ENCODE data around the gene RNF31. TPM values are rescaled to one million over a fixed set of nuclear protein-coding genes. Genes with fewer than 3 reads are reported as not detected.
A peak's percentile ranks its signal among the peaks of the same experiment; 100 is the strongest.

The RNF31 gene
- total RNA-seq, 2 donors from 2014 or later = 36.1 to 70.4 TPM

DNA sequence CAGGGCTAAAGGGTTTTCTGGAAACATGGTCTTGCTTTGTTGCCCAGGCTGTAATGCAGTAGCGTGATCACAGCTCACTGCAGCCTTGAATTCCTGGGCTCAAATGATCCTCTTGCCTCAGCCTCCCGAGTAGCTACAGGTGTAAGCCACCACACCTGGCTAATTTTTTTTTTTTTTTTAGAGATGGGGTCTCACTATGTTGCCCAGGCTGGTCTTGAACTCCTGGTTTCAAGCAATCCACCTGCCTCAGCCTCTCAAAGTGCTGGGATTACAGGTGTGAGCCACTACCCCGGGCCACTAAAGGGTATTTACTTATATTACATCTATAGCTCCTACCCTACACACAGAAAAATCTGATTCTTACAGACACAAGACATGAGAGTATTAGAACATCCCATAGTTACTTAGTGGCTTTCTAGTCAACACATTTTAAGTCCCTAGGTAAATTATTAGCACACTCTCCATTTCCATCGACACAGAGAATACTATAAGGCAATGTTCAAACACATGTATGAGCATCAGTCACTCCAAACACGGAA is 38.9 kb upstream of the RNF31 start:
- Histone ChIP-seq H3K36me3 (no peaks in the 10 kb centered on the region), H3K4me3 (no peak overlapping the region), H3K9me3 (no peaks in the 10 kb centered on the region), H3K9ac (ENCODE audit: low read depth in 2 of 2, low read length in 2 of 2) (peak overlapping the region in 1 of 2 donors; percentile 75), H3K27ac (peak overlapping the region; percentile 13), H3K4me1 (no peaks in the 10 kb centered on the region), H3K27me3 (no peaks in the 10 kb centered on the region)
- TF ChIP-seq, protein P1, sequence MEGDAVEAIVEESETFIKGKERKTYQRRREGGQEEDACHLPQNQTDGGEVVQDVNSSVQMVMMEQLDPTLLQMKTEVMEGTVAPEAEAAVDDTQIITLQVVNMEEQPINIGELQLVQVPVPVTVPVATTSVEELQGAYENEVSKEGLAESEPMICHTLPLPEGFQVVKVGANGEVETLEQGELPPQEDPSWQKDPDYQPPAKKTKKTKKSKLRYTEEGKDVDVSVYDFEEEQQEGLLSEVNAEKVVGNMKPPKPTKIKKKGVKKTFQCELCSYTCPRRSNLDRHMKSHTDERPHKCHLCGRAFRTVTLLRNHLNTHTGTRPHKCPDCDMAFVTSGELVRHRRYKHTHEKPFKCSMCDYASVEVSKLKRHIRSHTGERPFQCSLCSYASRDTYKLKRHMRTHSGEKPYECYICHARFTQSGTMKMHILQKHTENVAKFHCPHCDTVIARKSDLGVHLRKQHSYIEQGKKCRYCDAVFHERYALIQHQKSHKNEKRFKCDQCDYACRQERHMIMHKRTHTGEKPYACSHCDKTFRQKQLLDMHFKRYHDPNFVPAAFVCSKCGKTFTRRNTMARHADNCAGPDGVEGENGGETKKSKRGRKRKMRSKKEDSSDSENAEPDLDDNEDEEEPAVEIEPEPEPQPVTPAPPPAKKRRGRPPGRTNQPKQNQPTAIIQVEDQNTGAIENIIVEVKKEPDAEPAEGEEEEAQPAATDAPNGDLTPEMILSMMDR (IDR thresholded peaks at IDR 0.05) = no peak
- DNase-seq = no peak
- intact Hi-C loops (cut with DNase I) = loop anchor here (5.0 kb wide), 1 partner anchor 96 kb away; no protein-coding TSS in a partner anchor

DNA sequence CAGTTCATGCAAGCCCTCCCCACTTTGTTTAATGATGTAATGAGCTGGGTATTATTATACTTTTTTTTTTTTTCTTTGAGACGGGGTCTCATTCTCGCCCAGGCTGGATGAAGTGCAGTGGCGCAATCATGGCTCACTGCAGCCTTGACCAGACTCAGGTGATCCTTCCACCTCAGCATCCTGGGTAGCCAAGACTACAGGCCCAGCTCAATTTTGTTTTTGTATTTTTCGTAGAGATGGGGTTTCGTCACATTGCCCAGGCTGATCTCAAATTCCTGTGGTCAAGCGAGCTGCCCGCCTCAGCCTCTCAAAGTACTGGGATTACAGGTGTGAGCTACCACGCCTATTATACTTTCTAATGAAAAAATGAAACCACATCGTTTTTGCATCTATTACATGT is 37.2 kb upstream of the RNF31 start:
- TF ChIP-seq, protein P1 (IDR thresholded peaks at IDR 0.05) = no peak
- no peak overlapping the region for H3K4me3 ChIP-seq
- intact Hi-C loops (cut with DNase I) = loop anchor here (2.0 kb wide), 1 partner anchor 51 kb away; no protein-coding TSS in a partner anchor
- H3K9ac ChIP-seq (ENCODE audit: low read depth in 2 of 2, low read length in 2 of 2) = no peak overlapping the region
- H3K4me1 ChIP-seq = no peaks in the 10 kb centered on the region
- no peaks in the 10 kb centered on the region for H3K9me3 ChIP-seq
- H3K36me3 ChIP-seq = no peaks in the 10 kb centered on the region
- no peaks in the 10 kb centered on the region for H3K27me3 ChIP-seq
- DNase-seq = no peak
- peak overlapping the region; percentile 23 for H3K27ac ChIP-seq

DNA sequence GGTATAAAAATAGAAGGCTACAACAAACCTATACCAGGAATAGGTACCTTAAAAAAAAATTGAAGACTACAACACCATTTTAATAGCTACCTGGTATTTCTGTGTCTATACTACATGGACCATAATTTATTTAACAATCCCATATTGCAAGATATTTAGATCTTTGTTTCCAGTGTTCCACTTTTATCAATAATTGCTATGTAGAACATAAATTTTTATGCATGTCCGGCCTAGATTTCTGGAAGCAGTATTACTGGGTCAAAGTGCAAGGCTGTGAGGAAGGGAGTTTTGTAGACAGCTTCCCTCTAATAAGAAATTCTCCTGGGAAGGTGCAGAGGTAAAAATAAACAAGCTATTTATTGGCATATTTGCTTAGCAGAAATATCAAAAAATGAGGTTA is 36.8 kb upstream of the RNF31 start:
- peak overlapping the region; percentile 23 for H3K27ac ChIP-seq
- no peak overlapping the region for H3K4me3 ChIP-seq
- H3K4me1 ChIP-seq = no peaks in the 10 kb centered on the region
- DNase-seq = no peak
- no peak overlapping the region for H3K9ac ChIP-seq (ENCODE audit: low read depth in 2 of 2, low read length in 2 of 2)
- H3K9me3 ChIP-seq = no peaks in the 10 kb centered on the region
- no peaks in the 10 kb centered on the region for H3K36me3 ChIP-seq
- intact Hi-C loops (cut with DNase I) = loop anchor here (2.0 kb wide), 1 partner anchor 52 kb away; no protein-coding TSS in a partner anchor
- TF ChIP-seq, protein P1 (IDR thresholded peaks at IDR 0.05) = no peak
- no peaks in the 10 kb centered on the region for H3K27me3 ChIP-seq

DNA sequence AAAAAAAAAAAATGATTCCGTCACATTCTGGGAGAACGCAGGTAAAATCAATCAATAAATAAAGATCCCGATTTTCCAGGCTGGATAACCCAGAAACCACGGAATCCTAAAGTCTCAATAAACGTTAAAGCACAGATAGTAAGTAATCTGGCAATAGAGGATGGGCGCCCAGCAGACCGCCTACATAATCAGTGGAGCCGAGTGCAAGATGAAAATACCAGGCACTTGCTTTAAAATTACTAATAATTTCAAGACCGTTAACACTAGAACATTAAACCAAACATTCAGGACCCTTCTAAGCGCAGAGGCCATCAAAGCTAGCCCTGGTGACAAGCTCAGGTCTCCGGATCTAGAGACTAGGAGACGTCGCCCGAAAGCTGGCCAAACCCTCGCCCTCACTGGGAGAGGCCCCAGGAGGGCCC is 33.9 kb upstream of the RNF31 start:
- Histone ChIP-seq H3K4me3 (peak overlapping the region; percentile 80), H3K9ac (ENCODE audit: low read depth in 2 of 2, low read length in 2 of 2) (peak overlapping the region; percentile 80 to 100), H3K36me3 (peaks cover 2% of the 10 kb centered on the region), H3K9me3 (no peaks in the 10 kb centered on the region), H3K27me3 (no peaks in the 10 kb centered on the region), H3K27ac (peak overlapping the region; percentile 98), H3K4me1 (peaks cover 6% of the 10 kb centered on the region)
- TF ChIP-seq, protein P1 (IDR thresholded peaks at IDR 0.05) = no peak
- intact Hi-C loops (cut with DNase I) = no loop called here
- DNase-seq = no peak

DNA sequence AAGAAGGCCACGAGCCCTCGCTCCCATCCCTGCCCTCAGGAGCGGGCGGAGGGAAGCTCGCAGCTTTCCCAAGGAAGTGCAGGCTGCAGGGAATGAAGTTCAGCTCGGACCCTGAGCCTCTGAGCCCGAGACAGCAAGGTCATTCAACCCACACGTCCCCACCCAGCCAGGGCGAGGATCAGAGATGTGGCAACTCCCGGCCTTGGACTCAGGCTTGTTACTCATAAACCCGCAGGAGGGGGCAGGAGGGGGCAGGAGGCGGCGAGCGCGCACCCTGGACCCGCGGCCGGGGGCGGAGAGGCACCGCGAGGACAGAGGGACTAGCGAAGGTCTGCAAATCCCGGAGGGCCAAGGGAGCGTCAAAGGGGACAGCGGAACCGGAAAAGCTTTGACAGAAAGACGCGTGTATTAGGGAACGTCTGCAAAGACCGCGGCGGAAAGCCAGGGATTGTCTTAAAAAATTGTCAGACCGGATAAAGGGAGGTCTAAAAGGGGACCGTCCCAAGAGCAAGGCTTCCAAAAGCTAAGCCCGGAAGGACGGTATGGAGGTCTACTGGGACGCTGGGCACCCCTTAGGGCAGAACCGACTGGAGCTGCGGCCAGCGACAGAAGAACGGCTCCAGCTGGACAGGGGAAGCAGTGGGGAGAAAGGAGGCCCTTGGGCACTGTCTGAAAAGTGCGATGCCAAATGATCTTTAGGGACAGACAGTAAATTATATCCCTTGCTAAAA is 33.3 kb upstream of the RNF31 start:
- H3K27ac ChIP-seq = peak overlapping the region; percentile 98
- no peaks in the 10 kb centered on the region for H3K9me3 ChIP-seq
- intact Hi-C loops (cut with DNase I) = loop anchor here (2.0 kb wide), 1 partner anchor 27 kb away; the partner anchor contains the start of gene EMC9
- TF ChIP-seq, protein P1 (IDR thresholded peaks at IDR 0.05) = no peak
- H3K27me3 ChIP-seq = no peaks in the 10 kb centered on the region
- H3K9ac ChIP-seq (ENCODE audit: low read depth in 2 of 2, low read length in 2 of 2) = peak overlapping the region; percentile 80 to 100
- H3K4me1 ChIP-seq = peaks cover 6% of the 10 kb centered on the region
- H3K4me3 ChIP-seq = peak overlapping the region; percentile 80
- peaks cover 8% of the 10 kb centered on the region for H3K36me3 ChIP-seq
- DNase-seq = peak; percentile 94
